Measurements from ENCODE around the gene KPNA2. TPM values are rescaled to one million over a fixed set of nuclear protein-coding genes. Genes with fewer than 3 reads are reported as not detected.

Gene KPNA2
- total and polyA plus RNA-seq, 2 of the 13 experiments (the other 11 are each of a cell fraction or from before 2014, with no cell fraction given) = 111 to 305 TPM

DNA sequence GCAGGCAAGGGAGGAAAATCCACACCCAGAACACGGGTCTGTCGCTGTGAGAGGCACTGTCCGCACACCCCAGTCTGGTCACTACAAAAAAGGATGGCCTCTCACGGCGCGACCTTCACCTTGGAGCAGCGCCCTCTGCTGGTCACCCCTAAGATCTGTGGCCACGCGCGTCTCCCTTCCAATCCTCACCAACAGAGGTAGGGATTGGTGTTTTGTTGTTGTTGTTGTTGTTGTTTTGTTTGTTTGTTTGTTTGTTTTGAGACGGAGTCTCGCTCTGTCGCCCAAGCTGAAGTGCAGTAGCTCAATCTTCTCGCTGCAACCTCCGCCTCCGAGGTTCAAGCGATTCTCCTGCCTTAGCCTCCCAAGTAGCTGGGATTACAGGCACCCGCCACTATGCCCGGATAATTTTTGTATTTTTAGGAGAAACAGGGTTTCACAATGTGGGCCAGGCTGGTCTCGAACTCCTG, 24.3 kb upstream of the KPNA2 start (continued):
- TF ChIP-seq, protein P1, sequence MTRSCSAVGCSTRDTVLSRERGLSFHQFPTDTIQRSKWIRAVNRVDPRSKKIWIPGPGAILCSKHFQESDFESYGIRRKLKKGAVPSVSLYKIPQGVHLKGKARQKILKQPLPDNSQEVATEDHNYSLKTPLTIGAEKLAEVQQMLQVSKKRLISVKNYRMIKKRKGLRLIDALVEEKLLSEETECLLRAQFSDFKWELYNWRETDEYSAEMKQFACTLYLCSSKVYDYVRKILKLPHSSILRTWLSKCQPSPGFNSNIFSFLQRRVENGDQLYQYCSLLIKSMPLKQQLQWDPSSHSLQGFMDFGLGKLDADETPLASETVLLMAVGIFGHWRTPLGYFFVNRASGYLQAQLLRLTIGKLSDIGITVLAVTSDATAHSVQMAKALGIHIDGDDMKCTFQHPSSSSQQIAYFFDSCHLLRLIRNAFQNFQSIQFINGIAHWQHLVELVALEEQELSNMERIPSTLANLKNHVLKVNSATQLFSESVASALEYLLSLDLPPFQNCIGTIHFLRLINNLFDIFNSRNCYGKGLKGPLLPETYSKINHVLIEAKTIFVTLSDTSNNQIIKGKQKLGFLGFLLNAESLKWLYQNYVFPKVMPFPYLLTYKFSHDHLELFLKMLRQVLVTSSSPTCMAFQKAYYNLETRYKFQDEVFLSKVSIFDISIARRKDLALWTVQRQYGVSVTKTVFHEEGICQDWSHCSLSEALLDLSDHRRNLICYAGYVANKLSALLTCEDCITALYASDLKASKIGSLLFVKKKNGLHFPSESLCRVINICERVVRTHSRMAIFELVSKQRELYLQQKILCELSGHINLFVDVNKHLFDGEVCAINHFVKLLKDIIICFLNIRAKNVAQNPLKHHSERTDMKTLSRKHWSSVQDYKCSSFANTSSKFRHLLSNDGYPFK (CRISPR knock-in tag; IDR thresholded peaks at IDR 0.05; ENCODE audit: borderline replicate concordance) = 0 out of 2 replicates have a peak, but pooled peaks have one; percentile 50
- TF ChIP-seq SSRP1 (CRISPR knock-in tag; IDR thresholded peaks at IDR 0.05) = no peak
- TF ChIP-seq NR3C1 (CRISPR knock-in tag; IDR thresholded peaks at IDR 0.05) = no peak
- no peak for TF ChIP-seq ZNF563 (CRISPR knock-in tag; IDR thresholded peaks at IDR 0.05)
- TF ChIP-seq RELA (CRISPR knock-in tag; IDR thresholded peaks at IDR 0.05) = no peak
- no peak for TF ChIP-seq PRPF4 (IDR thresholded peaks at IDR 0.05; ENCODE audit: low read depth, low read length, poor library complexity, severe bottlenecking)
- no peak for TF ChIP-seq ZNF329 (CRISPR knock-in tag; IDR thresholded peaks at IDR 0.05; ENCODE audit: low read depth)
- TF ChIP-seq ZNF839 (CRISPR knock-in tag; IDR thresholded peaks at IDR 0.05; ENCODE audit: borderline replicate concordance) = no peak
- TF ChIP-seq ZSCAN20 (CRISPR knock-in tag; IDR thresholded peaks at IDR 0.05; ENCODE audit: borderline replicate concordance) = no peak
- peak; percentile 51; the same call in 1 of the 2 replicates for TF ChIP-seq NR2F2 (IDR thresholded peaks at IDR 0.05; ENCODE audit: borderline replicate concordance, low read depth)
- no peak for TF ChIP-seq REPIN1 (CRISPR knock-in tag; IDR thresholded peaks at IDR 0.05; ENCODE audit: borderline replicate concordance, low read depth)
- TF ChIP-seq ZNF543 (CRISPR knock-in tag; IDR thresholded peaks at IDR 0.05) = no peak
- TF ChIP-seq HNRNPL (IDR thresholded peaks at IDR 0.05; ENCODE audit: low read depth, low read length) = no peak
- TF ChIP-seq CREM (IDR thresholded peaks at IDR 0.05) = no peak
- no peak for TF ChIP-seq CREM (CRISPR knock-in tag; IDR thresholded peaks at IDR 0.05)
- TF ChIP-seq ZNF317 (CRISPR knock-in tag; IDR thresholded peaks at IDR 0.05) = no peak
- no peak for TF ChIP-seq ZNF17 (CRISPR knock-in tag; IDR thresholded peaks at IDR 0.05)
- TF ChIP-seq, protein P2, sequence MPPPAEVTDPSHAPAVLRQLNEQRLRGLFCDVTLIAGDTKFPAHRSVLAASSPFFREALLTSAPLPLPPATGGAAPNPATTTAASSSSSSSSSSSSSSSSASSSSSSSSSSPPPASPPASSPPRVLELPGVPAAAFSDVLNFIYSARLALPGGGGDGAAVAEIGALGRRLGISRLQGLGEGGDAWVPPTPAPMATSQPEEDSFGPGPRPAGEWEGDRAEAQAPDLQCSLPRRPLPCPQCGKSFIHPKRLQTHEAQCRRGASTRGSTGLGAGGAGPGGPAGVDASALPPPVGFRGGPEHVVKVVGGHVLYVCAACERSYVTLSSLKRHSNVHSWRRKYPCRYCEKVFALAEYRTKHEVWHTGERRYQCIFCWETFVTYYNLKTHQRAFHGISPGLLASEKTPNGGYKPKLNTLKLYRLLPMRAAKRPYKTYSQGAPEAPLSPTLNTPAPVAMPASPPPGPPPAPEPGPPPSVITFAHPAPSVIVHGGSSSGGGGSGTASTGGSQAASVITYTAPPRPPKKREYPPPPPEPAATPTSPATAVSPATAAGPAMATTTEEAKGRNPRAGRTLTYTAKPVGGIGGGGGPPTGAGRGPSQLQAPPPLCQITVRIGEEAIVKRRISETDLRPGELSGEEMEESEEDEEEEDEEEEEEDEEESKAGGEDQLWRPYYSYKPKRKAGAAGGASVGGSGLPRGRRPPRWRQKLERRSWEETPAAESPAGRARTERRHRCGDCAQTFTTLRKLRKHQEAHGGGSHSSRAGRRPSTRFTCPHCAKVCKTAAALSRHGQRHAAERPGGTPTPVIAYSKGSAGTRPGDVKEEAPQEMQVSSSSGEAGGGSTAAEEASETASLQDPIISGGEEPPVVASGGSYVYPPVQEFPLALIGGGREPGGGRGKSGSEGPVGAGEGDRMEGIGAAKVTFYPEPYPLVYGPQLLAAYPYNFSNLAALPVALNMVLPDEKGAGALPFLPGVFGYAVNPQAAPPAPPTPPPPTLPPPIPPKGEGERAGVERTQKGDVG (CRISPR knock-in tag; IDR thresholded peaks at IDR 0.05; ENCODE audit: borderline replicate concordance) = no peak
- TF ChIP-seq RXRB (CRISPR knock-in tag; IDR thresholded peaks at IDR 0.05; ENCODE audit: borderline replicate concordance) = no peak
- TF ChIP-seq NFIC (IDR thresholded peaks at IDR 0.05; ENCODE audit: low read length) = no peak
- no peak for TF ChIP-seq FUBP1 (CRISPR knock-in tag; IDR thresholded peaks at IDR 0.05; ENCODE audit: borderline replicate concordance)
- no peak for TF ChIP-seq TOPORS (CRISPR knock-in tag; IDR thresholded peaks at IDR 0.05)
- no peak for TF ChIP-seq ZEB1 (IDR thresholded peaks at IDR 0.05; ENCODE audit: insufficient replicate concordance, low read depth)
- TF ChIP-seq, protein P3, sequence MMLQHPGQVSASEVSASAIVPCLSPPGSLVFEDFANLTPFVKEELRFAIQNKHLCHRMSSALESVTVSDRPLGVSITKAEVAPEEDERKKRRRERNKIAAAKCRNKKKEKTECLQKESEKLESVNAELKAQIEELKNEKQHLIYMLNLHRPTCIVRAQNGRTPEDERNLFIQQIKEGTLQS (CRISPR knock-in tag; IDR thresholded peaks at IDR 0.05) = no peak

Data from HepG2 (cell line).